ENCODE measurements around the gene UBD. TPM values are rescaled to one million over a fixed set of nuclear protein-coding genes. Genes with fewer than 3 reads are reported as not detected.

UBD gene
- total RNA-seq, 1 experiment from 2014 or later: 0.17 TPM

- DNase-seq (ENCODE audit: low spot score): no peak
These were observed 34.3 kb downstream of the UBD start for GRCh38 chr6:29525311-29525639.

DNA sequence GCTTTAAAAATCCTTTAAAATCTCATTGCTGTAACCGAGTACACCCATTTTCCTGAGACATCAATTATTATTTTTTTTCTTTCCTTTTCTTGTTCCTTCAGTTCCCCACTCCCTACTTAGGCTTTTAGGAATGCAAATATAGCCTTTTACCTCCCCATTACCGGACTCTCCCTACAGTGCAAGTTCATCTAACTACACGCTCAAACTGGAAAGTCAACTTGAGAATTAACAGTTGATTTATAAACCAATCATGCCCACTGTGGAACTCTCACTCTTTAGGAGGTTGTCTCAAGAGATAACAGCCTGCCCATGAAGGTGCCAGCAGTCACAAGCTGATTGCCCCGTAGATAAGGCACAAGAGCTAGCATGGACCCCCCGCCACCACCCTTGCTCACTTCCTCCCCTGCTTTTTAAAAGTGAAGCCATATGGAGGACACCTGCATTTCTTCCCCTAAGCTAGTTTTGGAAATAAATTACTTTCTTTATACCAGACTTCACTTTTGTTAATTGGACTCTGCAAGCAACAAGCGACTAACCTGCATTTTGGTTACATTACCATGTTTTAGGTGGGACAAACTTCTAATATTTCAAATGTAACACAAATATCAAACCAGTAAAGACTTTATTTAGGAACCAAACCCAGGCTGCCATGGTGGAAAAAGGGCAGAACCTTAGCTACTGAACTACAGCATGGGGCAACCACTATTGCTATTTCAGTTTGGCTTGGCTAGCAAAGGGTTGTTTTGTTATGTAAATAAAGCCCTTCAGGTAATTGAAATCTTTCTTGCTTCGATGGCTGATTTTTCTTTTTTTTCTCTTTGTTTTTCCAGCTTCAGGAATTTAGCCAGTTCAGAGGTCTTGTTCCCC lies 34.9 kb downstream of the UBD start:
- no peak for DNase-seq (ENCODE audit: low spot score)
- in situ Hi-C loops (cut with HindIII; ENCODE audit: low sequenced_read_pairs): no loop called here

More at GRCh38 chr6:29525311-29525639, 34.3 kb downstream of the UBD start:
- in situ Hi-C loops (cut with HindIII; ENCODE audit: low sequenced_read_pairs): no loop called here

DNA sequence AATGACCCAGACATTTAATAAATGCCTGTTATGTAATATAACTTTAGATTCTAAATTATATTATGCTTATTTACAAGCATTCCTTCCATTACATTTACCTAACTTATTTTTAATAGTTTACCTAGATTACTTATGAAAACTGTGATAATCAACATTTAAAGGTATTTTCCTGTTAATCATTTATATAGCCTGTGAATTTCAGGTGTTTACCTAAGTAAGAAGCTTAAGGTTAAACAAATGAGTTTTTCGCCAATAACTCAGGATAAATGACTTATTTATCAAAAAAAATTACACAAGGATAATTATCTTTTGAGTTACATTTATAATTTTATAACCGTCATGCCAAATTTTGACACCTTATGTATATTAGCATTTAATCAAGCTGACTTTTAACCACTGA lies 35.5 kb downstream of the UBD start:
- no peak for DNase-seq (ENCODE audit: low spot score)
- in situ Hi-C loops (cut with HindIII; ENCODE audit: low sequenced_read_pairs): no loop called here

DNA sequence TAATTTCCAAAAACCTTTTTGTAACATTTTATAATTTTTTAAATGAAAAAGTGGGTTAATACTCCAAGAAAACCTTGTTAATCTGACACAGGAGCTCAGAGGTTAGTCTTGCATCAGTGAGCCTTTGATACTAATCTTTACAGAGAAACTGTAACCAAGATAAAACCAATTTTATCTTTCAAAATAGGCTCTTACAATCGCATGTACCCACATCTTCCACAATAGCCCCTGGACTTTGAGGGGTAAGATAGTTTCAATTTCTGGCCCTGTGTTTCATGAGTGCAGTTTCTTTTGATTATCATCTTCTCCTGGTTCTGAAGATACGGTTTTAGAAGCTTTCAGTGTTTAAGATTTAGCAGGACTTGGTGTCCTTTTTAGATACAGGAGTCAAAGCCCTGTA lies 37.3 kb downstream of the UBD start:
- DNase-seq (ENCODE audit: low spot score): no peak
- in situ Hi-C loops (cut with HindIII; ENCODE audit: low sequenced_read_pairs): no loop called here

DNA sequence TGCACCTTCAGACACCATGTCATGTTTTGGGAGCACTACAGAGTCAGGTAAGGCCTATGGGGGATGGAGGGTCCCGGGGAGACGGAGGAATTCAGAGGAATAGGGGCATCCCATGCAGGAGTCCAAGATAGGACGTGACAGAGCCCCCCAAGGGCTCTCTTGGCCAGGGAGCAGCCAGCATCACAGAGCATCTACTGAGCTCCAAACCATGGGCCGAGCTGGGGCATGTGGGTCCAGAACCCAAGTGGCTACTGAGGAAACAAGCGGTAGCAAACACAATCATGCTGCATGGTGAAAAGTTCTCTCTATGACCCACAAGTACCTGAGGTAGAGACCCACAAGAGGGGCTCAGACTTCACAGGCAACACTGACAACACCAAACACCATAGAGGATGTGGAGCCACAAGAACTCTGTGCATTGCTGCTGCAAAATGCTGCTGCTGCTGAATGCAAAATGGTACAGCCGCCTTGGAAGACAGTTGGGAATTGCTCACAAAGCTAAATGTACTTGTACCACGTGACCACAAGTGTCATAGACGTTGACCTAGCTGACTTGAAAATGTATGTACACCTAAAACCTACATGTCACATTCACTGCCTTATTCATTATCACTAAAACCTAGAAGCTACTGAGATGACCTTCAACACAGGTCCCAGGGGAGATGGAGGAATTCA lies 38.4 kb downstream of the UBD start:
- in situ Hi-C loops (cut with HindIII; ENCODE audit: low sequenced_read_pairs): no loop called here
- no peak for DNase-seq (ENCODE audit: low spot score)

GRCh38 chr6:29520232-29520631 lies 39.3 kb downstream of the UBD start:
- in situ Hi-C loops (cut with HindIII; ENCODE audit: low sequenced_read_pairs): no loop called here
- DNase-seq (ENCODE audit: low spot score): no peak

DNA sequence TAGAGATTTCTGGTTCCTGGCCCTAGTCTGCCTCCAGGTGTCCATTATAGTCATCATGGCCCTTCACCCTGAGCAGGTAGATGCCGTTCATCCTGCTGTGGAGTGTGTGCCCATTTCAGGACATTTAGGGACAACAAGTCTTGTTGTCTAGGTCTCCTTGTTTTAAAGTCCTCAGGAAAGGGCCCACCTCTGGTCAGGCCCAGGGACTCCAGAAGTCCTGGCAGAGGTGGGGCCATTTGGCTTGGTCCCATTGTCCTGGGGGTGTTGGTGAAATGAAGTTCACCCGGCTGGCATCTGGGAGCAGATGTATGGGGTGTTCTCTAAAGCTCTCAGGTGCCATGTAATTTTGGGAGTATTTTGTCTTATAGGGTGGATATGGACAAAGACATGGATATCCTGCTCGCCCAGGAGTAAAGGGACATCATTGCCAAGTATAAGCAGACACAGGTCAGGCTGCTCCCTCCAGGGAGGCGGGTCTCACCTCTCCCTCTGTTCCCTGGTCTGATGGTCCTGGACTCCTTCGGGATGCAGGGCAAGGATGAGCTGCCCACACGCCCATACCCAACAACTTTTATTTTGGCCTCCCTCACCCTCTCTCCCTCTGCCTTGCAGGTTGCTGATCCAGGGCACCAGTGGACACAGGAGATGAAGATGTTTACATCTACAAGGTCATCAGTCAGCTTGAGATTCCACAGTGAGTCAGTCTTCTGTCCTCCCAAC lies 40.1 kb downstream of the UBD start:
- in situ Hi-C loops (cut with HindIII; ENCODE audit: low sequenced_read_pairs): no loop called here
- no peak for DNase-seq (ENCODE audit: low spot score)

- in situ Hi-C loops (cut with HindIII; ENCODE audit: low sequenced_read_pairs): no loop called here
These were observed 41.6 kb downstream of the UBD start for GRCh38 chr6:29517728-29518440.

GRCh38 chr6:29517245-29517644 lies 42.3 kb downstream of the UBD start:
- in situ Hi-C loops (cut with HindIII; ENCODE audit: low sequenced_read_pairs): no loop called here
- DNase-seq (ENCODE audit: low spot score): no peak

More at GRCh38 chr6:29517728-29518440, 41.6 kb downstream of the UBD start:
- DNase-seq (ENCODE audit: low spot score): no peak

DNA sequence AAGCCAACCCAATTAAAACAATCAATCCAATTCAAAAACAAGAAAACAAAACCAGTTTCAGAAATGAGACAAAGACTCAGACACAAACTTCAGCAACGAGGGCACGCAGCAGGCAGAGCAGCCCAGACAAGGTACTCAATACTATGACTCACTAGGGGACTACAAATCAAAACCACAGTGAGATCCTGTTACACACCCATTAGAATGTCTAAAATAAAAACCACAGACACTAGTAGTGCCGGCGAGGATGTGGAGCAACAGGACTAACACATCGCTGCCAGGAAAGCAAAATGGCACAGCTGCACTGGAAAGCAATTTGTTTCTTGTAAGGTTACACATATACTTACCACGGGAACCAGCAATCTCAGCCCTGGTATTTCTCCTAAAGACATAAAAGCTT lies 43.4 kb downstream of the UBD start:
- DNase-seq (ENCODE audit: low spot score): no peak
- in situ Hi-C loops (cut with HindIII; ENCODE audit: low sequenced_read_pairs): no loop called here

- in situ Hi-C loops (cut with HindIII; ENCODE audit: low sequenced_read_pairs): no loop called here
- DNase-seq (ENCODE audit: low spot score): no peak
These were observed 48.7 kb downstream of the UBD start for GRCh38 chr6:29510746-29511300.

DNA sequence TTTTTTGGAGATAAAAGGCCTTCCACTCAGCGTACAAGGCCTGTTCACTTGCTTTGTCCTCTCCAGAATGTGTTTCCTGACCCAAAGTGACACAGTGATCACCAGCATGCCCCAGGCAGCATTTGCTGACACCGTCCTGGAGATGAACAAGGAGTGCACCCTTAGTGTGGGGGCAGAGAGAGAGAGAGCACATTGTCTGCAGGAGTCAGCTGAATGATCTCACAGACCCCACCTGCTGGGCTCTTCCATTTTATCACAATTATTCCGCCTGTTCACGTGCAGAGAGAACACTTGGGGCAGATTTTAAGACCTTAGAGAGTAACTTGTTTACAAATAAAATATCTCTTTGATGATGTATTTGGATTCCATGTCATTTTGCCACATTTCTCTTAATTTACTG lies 49.3 kb downstream of the UBD start:
- in situ Hi-C loops (cut with HindIII; ENCODE audit: low sequenced_read_pairs): no loop called here
- no peak for DNase-seq (ENCODE audit: low spot score)

GRCh38 chr6:29509711-29510110 lies 49.8 kb downstream of the UBD start:
- DNase-seq (ENCODE audit: low spot score): no peak
- in situ Hi-C loops (cut with HindIII; ENCODE audit: low sequenced_read_pairs): no loop called here

GRCh38 chr6:29509239-29509638 lies 50.3 kb downstream of the UBD start:
- DNase-seq (ENCODE audit: low spot score): no peak
- in situ Hi-C loops (cut with HindIII; ENCODE audit: low sequenced_read_pairs): no loop called here

GRCh38 chr6:29507319-29507718 lies 52.2 kb downstream of the UBD start:
- in situ Hi-C loops (cut with HindIII; ENCODE audit: low sequenced_read_pairs): no loop called here
- DNase-seq (ENCODE audit: low spot score): no peak

DNA sequence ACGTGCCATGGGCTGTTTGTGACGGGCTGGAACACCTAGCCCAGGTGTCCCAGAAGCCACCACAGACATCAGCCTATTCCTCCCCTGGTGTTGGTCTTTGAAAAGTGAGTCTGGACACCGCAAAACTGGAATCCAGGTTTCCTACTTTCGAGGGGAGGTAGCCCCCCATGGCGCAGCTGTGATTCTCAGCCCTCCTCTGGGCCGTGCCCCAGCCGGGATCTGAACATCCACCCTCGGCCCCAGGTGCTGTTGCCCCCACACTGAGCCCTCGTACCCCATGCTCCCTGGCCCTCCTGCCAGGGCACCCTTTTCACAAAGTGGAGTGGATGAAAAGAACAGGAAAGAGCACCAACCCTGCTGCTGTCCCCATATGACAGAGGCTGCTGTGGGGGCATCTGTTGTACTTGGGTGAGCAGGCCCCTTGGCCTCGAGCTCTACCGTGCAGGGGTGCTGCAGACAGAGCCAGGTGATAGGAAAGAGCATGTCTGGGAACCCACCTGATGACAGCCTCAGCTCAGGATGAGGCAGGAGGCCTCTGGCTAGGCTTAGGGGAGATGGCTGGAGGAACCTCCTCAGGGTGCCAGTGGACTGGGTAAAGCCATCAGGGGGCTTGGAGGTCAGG lies 53.0 kb downstream of the UBD start:
- DNase-seq (ENCODE audit: low spot score): no peak

DNA sequence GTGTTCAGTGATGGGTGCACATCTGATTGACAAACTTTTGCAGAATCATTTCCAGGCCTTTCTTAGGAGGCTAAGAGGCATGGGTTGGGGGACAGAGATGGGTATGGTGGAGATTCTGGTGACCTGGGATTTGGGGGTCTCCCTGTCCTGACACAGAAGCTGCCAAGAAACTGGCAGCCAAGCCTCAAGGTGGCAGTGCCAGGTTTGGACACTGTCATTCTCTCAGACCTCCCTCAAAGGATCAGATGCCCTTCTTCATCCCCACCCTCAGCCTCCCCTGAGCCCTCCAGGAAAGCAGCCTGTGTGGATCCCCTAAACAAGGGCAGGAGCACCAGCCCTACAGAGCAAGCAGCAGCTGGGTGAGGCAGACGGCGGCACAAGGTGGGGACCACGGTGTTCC lies 53.7 kb downstream of the UBD start:
- in situ Hi-C loops (cut with HindIII; ENCODE audit: low sequenced_read_pairs): no loop called here
- DNase-seq (ENCODE audit: low spot score): no peak

More for the DNA sequence above, 53.0 kb downstream of the UBD start:
- in situ Hi-C loops (cut with HindIII; ENCODE audit: low sequenced_read_pairs): no loop called here

Data from G401 (cell line).